Eye (tissue), 1 donor: ENCODE data around the gene HGS.
"Not testable (repeated sequence)": the region's sequence is repeated elsewhere in the genome, so short reads cannot be mapped to it uniquely, and the experiment has no call there.

ENCODE experiments used
- DNase-seq: peaks from one replicate; pipeline ENCODE4 v3.0.0-alpha.2; 2015

Gene HGS

DNA sequence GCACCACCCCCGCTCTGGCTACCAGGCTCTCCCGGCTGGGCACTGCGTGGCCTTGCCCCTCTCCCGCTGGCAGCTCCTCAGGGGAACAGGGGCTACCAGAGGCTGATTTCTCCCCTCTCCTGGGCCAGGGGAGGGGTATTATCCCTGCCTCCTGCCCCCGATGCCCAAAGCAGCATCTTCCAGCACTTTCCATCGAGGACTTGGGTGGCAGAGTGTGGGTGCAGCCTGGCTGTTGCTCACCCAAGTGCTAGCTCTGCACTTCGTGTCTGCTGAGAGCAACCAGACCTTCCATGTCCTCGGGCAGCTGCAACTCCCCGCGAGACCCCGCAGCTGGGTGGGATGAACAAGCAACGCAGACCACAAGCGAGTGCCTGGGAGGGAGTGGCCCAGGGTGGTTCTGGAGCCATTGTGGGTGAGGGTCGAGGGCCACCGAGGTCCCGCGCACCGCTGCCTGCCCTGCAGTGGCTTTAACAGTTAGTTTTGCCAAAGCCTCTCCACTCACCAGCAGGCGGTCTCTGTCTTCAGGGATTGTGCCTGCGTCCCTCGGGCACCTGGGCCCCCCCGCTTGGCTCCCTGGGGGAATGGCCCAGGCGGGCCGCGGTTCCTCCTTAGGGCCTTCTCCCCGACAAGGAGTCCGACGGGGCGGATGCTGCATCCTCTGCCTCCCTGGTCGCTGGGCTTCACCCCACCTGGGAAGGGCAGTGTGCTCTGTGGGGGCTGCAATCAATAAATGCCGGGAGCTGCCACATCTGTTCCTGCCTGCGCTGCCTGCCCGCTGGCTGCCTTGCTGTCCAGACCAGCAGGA lies 36.7 kb downstream of the HGS start:
- no peak for DNase-seq

DNA sequence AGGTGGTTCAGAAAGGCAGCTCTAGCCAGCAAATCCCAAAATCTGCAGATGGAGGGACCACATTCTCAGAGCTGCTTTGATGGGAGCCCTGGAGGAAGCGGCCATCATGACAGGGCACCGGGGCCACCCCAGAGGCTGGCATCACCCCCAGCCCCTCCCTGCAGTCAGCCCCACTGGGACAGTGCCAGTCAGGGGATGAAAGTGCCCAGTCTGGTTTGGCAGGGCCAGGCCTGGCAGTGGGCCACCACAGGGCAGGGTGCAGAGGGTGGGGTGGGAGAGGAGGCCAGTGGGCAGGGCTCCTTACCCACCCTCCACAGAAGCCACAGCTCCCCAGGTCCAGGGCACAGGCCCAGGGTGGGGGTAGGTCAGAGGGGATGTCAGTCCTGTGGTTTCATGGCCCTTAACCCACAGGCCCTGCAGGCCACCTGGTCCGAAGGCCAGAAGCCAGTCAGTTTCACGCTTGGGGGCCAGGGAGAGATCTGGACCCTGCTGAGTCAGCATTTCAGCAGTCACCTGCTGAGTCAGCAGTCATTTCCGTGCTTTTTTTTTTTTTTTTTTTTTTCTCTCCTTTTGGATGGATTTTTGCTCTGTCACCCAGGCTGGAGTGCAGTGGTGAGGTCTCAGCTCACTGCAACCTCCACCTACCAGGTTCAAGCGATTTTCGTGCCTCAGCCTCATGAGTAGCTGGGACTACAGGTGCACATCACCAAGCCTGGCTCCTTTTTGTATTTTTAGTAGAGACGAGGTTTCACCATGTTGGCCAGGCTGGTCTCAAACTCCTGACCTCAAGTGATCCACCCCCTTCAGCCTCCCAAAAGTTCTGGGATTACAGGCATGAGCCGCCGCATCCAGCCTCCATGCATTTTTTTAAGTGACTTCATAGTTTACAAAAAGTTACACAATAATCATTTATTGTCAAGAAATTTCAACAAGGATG lies 38.6 kb downstream of the HGS start:
- no peak for DNase-seq

DNA sequence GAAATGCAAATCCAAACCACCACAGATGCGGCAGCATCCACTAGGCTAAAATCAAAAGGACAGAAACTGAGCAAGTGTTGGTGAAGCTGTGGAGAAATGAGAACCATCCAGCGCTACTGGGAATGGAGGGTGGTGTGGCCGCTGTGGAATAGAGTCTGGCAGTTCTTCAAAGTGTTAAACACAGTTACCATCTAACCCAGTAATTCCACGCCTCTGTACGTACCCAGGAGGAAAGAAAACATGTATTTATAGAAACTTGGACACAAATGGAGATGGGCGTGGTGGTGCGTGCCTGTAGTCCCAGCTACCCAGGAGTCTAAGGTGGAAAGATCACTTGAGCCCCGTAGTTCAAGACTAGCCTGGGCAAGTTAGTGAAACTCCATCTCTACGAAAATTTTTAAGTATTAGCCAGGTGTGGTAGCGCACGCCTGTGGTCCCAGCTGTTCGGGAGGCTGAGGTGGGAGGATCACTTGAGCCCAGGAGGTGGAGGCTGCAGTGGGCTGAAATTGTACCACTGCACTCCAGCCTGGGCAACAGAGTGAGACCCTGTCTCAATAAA lies 39.9 kb downstream of the HGS start:
- no peak for DNase-seq

DNA sequence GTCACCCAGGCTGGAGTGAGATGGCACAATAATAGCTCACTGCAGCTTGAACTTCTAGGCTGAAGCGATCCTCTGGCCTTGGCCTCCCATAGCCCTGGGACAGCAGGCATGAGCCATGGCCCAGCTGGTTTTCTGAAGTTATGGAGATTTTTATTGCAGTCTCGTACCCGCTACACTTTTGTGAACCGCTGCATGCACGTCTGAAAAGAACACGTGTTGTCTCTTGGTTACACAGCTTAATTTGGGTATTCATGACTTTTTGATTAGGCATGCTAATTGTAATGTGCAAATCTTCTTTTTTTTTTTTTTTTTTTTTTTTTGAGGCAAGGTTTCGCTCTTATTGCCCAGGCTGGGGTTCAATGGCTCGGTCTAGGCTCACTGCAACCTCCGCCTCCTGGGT lies 41.6 kb downstream of the HGS start:
- DNase-seq = no peak

DNA sequence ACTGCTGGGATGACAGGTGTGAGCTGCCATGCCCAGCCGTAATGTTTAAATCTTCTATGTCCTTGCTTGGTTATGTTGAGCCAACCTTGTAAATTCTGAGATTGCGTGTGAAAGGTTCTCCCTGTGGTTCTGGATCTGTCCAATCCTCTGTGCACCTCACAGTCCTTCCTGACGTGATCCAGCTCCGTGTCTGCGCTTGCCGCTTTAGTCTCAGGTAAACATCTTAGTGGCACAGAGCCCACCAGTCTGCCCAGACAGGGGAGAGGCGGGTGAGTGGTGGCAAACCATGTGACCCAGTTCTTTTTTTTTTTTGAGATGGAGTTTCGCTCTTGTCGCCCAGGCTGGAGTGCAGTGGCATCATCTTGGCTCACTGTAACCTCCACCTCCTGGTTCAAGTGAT lies 42.2 kb downstream of the HGS start:
- DNase-seq = no peak

DNA sequence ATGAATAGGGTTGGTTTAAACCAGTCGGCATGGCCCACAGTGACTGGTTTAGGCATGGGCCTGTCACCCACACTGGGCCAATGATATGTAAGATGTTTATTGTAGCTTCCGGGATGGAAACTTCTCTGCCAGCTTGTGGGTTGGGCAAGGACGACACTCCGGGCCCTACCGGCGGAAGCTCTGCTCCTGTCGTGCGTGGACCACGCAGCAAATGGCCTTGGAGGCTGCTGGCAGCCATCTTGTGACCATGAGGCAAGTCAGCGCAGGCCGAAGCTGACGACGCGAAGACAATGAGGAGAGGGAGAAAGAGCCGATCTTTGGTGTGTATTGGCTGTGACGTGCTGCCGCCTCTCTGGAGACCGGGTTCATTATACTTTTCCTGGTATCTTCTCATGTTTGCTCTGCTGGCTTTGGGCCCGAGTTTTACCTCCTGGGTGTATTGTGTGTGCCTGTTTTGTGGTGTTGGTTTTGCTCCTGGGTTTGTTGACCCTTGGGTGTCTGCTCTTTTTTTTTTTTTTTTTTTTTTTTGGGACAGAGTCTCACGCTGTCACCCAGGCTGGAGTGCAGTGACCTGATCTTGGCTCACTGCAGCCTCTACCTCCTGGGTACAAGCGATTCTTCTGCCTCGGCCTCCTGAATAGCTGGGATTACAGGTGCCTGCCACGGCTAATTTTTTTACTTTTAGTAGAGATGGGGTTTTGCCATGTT lies 43.7 kb downstream of the HGS start:
- no peak for DNase-seq

DNA sequence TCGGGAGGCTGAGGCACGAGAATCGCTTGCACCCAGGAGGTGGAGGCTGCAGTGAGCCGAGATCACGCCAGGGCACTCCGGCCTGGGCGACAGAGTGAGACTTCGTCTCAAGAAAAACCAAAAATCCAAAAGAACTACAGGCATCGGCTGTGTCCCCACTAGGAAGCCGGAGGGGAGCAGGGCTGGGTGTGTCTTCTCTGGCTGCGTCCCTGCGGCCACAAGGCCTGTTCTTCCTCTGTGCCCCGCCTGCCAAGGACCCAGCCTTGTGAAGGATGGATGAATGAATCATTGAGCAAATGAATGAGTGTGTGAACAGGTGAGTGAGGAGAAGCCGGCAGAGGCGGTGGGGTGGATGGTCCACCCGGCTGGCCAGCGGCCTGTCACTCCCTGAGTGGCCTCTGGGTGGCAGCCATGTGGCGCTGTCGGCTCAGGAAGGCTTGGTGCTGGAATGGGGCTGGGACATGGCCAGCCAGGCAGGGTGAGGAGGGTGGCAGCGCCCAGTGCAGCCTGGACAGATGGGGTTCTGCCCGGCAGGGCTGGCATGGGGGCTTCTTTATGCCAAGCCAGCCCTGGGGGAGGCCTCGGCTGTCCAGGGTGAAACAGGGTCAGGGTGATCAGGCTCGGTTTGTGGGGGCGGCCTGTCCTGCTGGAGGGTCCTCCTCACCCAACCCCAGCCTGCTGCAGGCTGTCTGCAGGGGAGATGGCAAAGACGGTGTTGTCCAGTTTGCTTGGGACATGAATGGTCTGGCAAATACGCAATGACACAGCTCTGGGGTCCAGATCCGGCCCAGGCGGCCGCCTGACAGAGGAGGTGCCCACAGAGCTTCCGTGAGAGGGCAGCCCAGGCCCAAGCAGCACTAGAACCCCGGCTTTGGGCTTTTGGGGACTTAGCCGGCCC lies 49.9 kb downstream of the HGS start:
- peak; percentile 87 for DNase-seq

DNA sequence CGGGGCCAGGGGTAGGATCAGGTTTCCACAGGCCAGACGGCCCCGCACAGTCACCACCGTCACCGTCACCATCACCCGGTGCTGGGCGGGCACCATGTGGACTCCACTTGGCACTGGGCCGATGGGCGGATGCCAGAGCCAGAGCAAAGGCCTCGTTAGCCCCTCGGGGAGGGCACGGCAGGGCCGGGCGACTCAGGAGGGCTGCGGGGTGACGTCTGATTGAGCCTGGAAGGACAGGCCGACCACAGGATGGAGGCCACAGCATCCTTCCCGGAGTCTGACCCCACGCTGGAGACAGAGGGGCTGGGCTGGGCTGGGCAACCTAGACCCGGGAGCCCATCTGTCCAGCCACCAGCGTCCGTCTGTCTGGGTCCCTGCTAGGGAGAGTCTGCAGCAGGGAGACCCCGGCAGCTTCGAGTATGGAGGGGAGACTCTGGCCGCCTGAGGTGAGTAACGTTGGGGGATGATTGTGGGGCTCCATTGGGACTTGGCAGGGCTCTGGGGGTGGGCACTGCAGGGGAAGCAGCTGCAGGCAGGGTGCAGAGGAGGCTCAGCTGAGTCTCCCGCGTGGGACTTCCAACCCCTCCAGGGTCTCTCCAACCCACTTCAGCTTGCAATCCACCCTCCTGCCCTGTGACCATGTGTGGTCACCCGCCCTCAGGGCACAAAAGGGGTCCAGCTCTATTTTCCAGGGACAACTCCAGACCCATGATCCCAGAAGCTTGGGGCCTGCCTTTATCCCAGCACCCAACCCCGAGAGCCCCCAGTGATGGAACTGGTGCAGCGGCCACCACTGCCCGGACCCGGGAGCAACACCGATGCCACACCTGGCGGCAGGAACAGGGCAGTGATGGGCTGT lies 50.8 kb downstream of the HGS start:
- no peak for DNase-seq

DNA sequence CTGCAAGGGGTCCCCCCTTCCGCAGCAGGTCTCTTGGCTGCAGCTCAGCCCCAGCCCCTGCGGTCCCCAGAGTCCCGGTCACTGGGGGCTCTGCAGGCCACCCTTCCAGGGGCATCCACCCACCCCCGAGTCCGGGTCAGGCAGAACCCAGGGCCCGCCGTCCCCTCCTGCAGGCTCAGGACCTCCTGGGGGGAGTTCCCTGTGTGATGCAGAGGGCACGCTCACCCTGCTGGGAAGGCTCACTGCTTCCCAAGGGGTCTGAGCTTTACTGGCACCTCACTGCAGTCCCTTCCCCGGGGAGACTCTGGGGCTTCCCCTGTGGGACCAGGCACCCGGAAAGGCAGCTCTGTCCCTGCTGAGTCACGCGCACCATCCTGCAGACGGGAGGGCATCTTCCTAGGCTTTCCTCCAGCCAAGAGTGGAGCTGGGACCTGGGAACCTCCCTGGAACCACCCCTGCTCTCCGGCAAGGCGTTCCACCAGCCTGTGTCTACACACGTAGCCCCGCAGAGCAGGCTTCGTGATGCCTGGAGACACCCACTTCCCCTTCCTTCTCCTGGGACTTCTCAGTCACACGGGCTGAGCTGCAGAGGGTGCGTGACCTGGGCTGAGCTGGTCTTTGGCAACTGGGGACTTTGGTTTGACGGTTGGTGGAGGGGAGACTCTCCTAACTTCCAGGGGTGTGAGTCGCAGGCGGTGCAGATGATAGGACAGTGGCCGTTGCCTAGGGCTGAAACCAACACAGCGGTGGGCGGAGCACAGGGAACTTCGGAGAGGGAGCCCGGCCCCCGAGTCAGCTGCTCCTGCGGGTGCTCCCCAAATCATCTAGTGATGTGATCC lies 51.7 kb downstream of the HGS start:
- no peak for DNase-seq

DNA sequence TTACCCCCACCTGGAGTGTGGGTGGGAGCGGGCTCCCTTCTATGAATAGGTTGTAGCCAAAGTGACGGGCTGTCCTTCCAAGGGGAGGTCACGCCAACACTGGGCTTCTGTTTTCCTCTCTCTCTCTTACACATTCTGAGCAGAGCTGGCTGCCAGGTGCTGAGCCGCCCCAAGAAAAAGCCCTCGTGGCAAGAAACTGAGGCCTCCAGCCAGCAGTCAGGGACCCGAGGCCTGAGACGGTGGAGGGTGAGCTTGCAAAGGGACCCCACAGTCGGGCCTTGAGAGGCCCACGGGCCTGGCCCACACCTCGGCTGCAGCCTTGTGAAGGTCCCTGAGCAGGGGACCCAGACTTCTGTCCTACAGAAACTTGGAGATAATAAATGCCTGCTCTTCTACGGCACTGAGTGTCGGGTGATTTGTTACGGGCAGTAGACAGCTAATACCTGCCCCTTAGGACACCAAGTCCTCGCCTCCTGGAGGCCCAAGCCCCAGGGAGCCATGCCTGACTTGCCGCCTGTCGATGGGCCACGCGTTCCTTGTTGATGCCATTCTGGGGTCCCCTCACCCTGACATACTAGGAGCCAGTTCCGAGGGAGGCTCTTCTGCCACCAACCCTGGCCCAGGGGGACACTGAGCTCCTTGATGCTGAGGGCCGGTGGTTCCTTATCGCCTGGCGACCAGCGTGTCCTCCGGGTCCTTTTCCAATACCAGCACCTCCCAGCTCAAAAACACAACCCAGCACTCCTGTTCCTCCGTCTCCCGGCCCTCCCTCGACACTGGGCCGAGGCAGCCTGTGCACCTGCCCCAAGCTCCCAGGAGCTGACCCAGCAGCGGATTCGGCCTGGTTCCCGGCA lies 54.4 kb downstream of the HGS start:
- no peak for DNase-seq

DNA sequence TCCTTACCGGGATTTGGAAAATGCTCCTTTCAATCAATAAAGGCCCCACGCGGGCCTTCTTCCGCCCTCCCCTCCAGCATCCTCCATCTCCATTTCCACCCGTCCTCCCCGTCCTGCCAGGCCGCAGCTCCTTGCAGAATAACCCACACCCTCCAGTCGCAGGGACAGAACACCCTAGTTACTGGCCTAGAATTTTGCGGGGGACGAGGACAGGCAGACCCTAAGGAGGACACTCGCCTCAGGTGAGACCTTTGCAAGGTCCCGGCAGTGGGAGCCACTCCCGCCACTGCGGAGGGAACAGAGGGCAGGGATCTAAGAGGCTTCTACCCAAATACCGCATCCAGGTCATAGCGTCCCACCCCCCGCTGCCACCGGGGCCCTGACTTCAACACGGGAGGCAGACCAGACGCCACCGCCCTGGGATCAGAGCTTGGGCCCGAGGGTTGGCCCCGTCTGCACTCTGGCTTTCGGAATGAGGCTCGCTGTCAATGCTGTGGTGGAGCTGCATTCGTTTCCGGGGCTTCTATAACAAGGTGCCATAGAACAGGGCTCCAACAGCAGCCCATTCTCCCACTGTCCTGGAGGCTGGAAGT lies 55.1 kb downstream of the HGS start:
- no peak for DNase-seq

DNA sequence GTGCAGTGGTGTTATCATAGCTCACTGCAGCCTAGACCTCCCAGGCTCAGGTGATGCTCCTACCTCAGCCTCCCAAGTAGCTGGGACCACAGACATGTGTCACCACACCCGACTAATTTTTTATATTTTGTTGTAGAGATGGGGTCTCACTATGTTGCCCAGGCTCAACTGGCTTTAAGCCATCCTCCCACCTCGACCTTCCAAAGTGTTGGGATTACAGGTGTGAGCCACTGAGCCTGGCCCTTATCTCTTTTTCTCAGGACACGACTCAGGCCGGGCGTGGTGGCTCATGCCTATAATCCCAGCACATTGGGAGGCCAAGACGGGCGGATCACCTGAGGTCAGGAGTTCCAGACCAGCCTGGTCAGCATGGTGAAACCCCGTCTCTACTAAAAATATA lies 55.8 kb downstream of the HGS start:
- DNase-seq = not testable (repeated sequence)

DNA sequence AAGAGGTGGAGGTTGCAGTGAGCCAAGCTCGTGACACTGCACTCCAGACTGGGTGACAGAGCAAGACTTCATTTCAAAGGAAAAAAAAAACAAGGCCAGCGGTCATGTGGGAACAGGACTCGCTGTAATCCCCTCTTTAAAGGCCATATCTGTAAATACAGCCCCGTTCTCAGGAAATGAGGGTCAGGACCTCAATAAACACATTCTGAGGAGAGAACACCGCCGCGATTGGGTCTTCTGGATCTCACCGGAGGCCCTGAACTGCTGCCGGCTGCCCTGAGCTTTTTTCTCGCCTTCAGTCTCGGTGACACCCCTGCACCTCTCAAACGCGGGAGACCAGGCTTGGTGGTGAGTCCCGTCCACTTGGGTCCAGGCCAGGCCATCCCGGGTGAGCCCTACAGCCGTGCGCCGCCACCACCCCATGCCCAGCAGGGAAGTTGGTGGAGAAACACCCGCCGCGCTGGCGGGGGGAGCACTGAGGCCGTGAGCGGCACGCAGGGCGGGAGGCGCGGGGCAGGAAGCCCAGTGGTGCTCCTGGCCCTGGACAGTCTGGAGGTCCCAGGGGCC lies 56.7 kb downstream of the HGS start:
- no peak for DNase-seq

DNA sequence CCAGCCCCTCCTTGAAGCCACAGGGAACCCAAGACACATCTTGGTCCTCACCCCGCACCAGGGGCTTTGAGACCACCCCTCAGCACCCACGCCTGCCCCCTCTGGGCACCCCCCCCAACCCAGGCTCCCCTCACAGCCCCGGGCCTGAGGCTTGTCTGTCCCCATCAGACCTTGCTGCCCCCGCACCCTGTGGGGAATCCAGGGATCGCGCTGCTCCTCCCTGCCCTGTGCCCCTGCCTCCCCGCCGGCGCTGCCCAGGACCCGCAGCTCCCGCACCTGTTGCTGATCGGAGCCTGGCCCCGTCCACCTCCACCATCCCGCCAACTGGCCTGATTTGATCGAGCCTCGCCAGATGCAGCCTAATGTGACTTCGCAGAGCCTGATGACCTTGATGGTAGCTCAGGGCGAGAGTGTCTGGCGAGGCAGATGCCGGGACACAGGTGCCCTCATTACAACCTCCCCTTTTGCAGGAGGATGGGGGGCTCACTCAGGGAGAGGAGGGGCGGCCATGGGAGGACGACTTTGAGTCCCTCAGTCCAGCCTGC lies 57.3 kb downstream of the HGS start:
- DNase-seq = no peak

DNA sequence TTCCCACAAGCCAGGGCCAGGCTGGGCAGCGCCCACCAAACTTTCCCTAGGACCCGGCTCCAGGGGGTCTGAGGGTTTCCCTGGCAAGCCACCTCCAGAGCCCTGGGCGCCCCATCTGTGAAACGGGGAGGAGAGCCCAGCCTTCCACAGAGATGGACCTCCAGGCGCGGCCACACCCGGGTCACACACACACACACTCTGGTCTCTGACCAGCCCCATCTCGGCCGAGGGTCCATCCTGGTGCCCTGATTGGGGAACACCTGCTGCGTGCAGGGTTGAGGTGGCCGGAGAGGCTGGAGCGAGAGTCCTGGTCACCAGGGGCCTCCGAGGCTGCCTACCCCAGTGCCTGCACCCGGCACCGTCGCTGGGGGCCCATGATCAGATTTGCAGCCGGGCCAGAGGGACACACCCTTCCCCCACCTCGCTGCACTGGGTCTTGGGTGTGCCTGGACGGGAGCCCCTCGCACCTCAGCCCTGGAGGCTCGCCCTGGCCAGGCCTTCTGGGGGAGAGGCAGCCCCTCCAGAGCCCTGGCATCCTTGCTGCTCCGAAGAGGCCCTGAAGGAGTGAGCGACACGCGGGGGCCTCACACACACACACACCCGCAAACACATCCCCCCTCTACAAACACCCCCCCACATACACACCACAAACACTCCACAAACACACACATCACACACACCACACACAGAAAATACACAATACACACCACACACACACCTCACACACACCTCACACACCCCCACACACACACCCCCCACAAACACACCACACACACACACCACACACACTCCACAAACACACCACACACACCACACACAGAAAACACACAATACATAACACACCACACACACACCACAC lies 58.0 kb downstream of the HGS start:
- DNase-seq = no peak
